ENCODE measurements around the gene LRRC45.
"Not testable (repeated sequence)": the region's sequence is repeated elsewhere in the genome, so short reads cannot be mapped to it uniquely, and the experiment has no call there.

LRRC45 gene

DNA sequence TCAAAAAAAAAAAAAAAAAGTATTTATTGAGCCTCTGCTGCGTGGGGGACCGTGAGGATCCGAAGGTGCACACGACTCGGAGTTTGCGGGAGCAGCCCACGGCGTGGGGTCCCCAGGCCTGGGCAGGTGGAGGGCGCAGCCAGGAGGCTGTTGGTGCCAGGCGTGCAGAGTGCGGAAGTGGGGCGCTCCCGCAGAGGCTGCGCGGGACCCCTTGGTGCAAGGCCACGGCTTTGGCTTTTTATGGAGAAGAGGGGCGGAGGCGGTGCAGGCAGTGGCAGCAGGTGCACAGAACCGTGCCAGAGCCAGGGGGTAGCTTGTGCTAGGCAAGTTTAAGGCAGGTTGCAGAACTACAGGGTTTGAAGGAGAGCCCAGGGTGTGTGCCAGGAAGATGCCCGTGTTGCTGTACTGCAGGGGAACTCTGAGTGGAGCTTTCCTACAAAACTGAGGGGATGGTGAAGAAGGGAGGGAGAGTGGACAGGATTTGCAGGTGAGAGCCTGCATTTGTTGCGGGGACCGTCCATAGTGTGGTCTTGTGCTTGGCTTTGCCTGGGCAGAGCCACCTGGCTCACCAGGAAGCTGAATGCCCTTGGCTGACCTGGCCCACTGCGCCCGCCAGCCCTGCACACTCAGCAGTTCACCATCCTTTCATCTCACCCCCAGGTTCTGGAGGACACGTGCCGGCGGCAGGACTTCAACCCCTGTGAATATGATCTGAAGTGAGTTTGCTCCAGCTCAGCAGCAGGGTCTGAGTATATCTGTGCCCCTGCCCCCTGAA lies 44.4 kb upstream of the LRRC45 start:
- peaks cover 3% of the 10 kb centered on the region for H3K79me2 ChIP-seq
- H3K27me3 ChIP-seq (ENCODE audit: control insufficient read depth, insufficient read depth, low read length) = no peaks in the 10 kb centered on the region
- H3K4me3 ChIP-seq (ENCODE audit: low read depth, low read length) = peak overlapping the region; percentile 93
- TF ChIP-seq, protein P1, sequence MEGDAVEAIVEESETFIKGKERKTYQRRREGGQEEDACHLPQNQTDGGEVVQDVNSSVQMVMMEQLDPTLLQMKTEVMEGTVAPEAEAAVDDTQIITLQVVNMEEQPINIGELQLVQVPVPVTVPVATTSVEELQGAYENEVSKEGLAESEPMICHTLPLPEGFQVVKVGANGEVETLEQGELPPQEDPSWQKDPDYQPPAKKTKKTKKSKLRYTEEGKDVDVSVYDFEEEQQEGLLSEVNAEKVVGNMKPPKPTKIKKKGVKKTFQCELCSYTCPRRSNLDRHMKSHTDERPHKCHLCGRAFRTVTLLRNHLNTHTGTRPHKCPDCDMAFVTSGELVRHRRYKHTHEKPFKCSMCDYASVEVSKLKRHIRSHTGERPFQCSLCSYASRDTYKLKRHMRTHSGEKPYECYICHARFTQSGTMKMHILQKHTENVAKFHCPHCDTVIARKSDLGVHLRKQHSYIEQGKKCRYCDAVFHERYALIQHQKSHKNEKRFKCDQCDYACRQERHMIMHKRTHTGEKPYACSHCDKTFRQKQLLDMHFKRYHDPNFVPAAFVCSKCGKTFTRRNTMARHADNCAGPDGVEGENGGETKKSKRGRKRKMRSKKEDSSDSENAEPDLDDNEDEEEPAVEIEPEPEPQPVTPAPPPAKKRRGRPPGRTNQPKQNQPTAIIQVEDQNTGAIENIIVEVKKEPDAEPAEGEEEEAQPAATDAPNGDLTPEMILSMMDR (IDR thresholded peaks at IDR 0.05) = no peak
- H3K36me3 ChIP-seq (ENCODE audit: control insufficient read depth, insufficient read depth, low read length) = no peaks in the 10 kb centered on the region
- peak overlapping the region; percentile 51 for H3K27ac ChIP-seq
- H2AFZ ChIP-seq = peak overlapping the region; percentile 8
- H3K4me1 ChIP-seq = peaks cover 10% of the 10 kb centered on the region
- H3K4me2 ChIP-seq (ENCODE audit: low read length) = peak overlapping the region; percentile 57
- no peaks in the 10 kb centered on the region for H3K9me3 ChIP-seq (ENCODE audit: control insufficient read depth, low read length)
- H3K9ac ChIP-seq = no peak overlapping the region

DNA sequence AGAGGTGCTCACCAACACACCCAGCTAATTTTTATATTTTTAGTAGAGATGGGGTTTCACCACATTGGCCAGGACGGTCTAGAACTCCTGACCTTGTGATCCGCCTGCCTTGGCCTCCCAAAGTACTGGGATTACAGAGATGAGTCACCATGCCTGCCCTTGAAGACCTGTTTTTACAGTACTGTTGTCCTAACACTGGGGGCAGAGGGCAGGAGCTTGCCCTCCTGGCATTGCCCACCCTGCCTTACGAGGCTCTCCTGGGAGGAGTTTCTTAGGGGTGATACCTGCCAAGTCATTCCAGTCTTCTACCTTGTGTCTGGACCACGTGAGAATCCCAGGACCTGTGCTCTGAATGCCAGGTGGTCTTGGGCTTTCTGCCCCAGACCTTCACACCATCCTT lies 43.0 kb upstream of the LRRC45 start:
- Histone ChIP-seq H3K27ac (no peak overlapping the region), H3K9me3 (ENCODE audit: control insufficient read depth, low read length) (no peaks in the 10 kb centered on the region), H3K9ac (no peak overlapping the region), H3K4me2 (ENCODE audit: low read length) (no peak overlapping the region), H3K36me3 (ENCODE audit: control insufficient read depth, insufficient read depth, low read length) (no peaks in the 10 kb centered on the region), H3K27me3 (ENCODE audit: control insufficient read depth, insufficient read depth, low read length) (no peaks in the 10 kb centered on the region), H2AFZ (no peak overlapping the region), H3K4me3 (ENCODE audit: low read depth, low read length) (no peak overlapping the region), H3K79me2 (peaks cover 11% of the 10 kb centered on the region), H3K4me1 (peaks cover 10% of the 10 kb centered on the region)
- TF ChIP-seq, protein P1 (IDR thresholded peaks at IDR 0.05) = no peak

DNA sequence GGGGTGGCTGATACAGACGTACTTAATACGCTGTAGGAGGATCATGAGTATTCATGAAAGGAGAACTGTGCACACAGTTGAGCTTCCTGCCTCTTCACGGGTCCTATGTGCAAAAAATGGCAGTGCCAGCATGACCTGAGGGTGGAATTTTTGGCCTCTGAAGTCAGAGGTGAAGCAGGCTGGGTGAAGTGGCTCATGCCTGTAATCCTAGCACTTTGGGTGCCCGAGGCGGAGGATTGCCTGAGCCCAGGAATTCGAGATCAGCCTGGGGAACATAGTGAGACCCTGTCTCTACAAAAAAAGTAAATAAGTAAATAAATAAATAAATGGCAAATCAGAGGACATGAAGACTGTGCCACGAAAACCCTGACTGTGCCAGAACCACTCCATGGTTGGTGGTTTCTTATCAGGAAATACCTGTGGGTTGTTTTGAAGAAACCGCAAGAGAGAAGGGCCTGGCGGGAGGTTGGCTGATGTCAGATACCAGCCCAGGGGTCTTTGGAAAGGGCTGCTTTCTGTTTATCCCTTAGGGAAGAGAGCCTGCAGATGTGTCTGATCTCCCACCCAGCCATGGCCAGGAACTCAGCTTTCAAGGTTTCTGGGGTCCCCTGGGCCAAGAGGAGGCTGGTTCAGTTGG lies 42.3 kb upstream of the LRRC45 start:
- no peaks in the 10 kb centered on the region for H3K27me3 ChIP-seq (ENCODE audit: control insufficient read depth, insufficient read depth, low read length)
- TF ChIP-seq, protein P1 (IDR thresholded peaks at IDR 0.05) = no peak
- H3K9ac ChIP-seq = no peak overlapping the region
- no peaks in the 10 kb centered on the region for H3K36me3 ChIP-seq (ENCODE audit: control insufficient read depth, insufficient read depth, low read length)
- H3K4me1 ChIP-seq = peaks cover 10% of the 10 kb centered on the region
- H3K27ac ChIP-seq = no peak overlapping the region
- no peaks in the 10 kb centered on the region for H3K9me3 ChIP-seq (ENCODE audit: control insufficient read depth, low read length)
- H3K4me2 ChIP-seq (ENCODE audit: low read length) = no peak overlapping the region
- peaks cover 18% of the 10 kb centered on the region for H3K79me2 ChIP-seq
- no peak overlapping the region for H2AFZ ChIP-seq
- no peak overlapping the region for H3K4me3 ChIP-seq (ENCODE audit: low read depth, low read length)

DNA sequence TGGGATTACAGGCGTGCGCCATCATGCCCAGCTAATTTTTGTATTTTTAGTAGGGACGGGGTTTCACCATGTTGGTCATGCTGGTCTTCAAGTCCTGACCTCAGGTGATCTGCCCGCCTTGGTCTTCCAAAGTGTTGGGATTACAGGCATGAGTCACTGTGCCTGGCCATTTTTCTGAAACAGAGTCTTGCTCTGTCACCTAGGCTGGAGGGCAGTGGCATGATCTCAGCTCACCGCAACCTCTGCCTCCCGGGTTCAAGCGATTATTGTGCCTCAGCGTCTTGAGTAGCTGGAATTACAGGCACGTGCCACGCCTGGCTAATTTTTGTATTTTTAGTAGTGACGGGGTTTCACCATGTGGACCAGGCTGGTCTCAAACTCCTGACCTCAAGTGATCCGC lies 41.6 kb upstream of the LRRC45 start:
- H3K9me3 ChIP-seq (ENCODE audit: control insufficient read depth, low read length); H2AFZ ChIP-seq; H3K4me1 ChIP-seq; H3K4me3 ChIP-seq (ENCODE audit: low read depth, low read length); H3K27me3 ChIP-seq (ENCODE audit: control insufficient read depth, insufficient read depth, low read length); H3K27ac ChIP-seq; H3K36me3 ChIP-seq (ENCODE audit: control insufficient read depth, insufficient read depth, low read length); H3K4me2 ChIP-seq (ENCODE audit: low read length); H3K9ac ChIP-seq: not testable (repeated sequence)
- peaks cover 19% of the 10 kb centered on the region for H3K79me2 ChIP-seq

DNA sequence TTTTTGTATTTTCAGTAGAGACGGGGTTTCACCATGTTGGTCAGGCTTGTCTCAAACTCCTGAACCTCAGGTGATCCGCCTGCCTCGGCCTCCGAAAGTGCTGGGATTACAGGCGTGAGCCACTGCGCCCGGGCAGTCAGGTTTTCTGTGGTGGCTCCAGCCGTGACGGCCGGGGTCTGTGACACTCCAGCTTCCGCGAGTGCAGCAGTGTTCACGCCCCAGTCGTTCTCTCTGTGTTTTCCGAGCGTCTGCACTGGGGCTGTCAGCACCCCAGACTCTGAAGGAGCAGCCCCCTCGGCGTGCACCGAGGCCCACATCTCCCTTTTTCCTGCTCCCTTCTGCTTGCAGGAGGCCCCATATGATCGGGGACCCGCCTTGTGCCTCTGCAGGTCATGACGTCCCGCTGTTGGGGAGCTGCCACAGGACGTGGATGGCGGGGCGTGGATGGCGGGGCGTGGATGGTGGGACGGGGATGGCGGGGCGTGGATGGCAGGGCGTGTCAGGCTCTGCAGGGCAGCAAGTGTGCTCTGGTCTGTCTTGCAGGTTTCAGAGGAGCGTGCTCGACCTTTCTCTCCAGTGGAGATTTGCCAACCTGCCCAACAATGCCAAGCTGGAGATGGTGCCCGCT lies 40.0 kb upstream of the LRRC45 start:
- H2AFZ ChIP-seq = no peak overlapping the region
- peaks cover 22% of the 10 kb centered on the region for H3K79me2 ChIP-seq
- peaks cover 10% of the 10 kb centered on the region for H3K4me1 ChIP-seq
- no peak overlapping the region for H3K9ac ChIP-seq
- no peak overlapping the region for H3K27ac ChIP-seq
- H3K4me2 ChIP-seq (ENCODE audit: low read length) = no peak overlapping the region
- TF ChIP-seq, protein P1 (IDR thresholded peaks at IDR 0.05) = no peak
- H3K9me3 ChIP-seq (ENCODE audit: control insufficient read depth, low read length) = no peaks in the 10 kb centered on the region
- H3K27me3 ChIP-seq (ENCODE audit: control insufficient read depth, insufficient read depth, low read length) = no peaks in the 10 kb centered on the region
- no peak overlapping the region for H3K4me3 ChIP-seq (ENCODE audit: low read depth, low read length)
- H3K36me3 ChIP-seq (ENCODE audit: control insufficient read depth, insufficient read depth, low read length) = no peaks in the 10 kb centered on the region
